ENCODE data around the gene PAX6.
"Not testable (repeated sequence)": the region's sequence is repeated elsewhere in the genome, so short reads cannot be mapped to it uniquely, and the experiment has no call there.

PAX6 gene

DNA sequence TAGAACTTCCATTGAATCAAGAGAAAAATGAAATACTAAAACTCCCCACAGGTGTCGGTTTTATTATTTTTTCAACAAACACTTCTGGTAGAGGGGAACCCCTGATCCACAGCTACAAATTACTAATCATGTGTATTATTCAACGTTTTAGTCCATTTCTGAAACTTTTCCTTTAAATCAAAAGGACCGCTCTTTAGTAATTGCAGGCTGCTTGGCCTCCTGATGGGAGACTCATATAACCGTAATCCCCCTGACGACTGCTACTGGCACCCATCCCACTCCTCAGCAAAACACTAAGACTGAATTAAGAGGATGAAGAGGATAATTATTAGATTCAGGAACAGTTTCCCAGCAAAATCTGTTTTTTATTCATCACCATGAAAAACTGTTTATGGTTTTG is 46.4 kb downstream of the PAX6 start:
- DNase-seq, result no peak

GRCh38 chr11:31764261-31764660 is 46.9 kb downstream of the PAX6 start:
- DNase-seq, result no peak

DNA sequence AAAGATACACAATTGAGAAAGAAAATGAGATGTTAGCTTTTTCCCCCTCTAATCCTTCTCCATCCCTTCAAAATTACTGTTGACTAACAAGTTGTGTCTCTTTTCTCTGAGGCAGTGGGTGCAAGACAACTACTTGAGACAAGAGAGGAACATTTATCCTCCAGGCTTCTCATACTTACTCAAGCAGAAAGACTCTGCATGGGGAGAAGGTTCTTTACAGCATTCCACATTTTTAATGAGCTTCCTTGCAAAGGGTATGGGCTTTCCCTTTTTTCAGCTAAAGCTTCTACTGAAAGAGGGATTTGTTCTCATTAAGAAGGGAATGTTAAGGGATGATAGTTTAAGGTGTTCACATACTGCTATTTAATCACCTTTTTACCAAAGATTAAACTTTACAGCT is 47.8 kb downstream of the PAX6 start:
- no peak for DNase-seq

GRCh38 chr11:31761636-31762035 is 49.5 kb downstream of the PAX6 start:
- no peak for DNase-seq

- DNase-seq, result no peak
These were observed 53.8 kb downstream of the PAX6 start for GRCh38 chr11:31757260-31757835.

DNA sequence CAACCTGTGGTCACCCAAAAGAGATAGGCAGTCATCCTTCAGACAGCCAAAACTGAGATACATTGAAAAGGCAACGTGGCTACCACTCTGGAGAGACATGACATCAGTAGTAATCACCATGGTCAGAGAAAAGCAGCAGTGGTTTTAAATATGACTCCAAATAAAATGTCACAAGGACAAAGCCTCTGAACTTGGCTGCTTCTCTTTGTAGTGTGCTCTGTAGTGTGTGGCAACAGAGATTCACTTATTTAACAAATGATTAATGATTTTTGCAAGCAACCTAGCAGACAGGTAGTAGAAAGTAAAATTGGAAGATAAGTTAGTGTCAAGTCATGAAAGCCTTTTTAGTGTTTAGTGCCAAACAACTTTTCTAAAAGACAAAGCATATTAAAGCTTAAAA is 63.5 kb downstream of the PAX6 start:
- DNase-seq, result no peak

DNA sequence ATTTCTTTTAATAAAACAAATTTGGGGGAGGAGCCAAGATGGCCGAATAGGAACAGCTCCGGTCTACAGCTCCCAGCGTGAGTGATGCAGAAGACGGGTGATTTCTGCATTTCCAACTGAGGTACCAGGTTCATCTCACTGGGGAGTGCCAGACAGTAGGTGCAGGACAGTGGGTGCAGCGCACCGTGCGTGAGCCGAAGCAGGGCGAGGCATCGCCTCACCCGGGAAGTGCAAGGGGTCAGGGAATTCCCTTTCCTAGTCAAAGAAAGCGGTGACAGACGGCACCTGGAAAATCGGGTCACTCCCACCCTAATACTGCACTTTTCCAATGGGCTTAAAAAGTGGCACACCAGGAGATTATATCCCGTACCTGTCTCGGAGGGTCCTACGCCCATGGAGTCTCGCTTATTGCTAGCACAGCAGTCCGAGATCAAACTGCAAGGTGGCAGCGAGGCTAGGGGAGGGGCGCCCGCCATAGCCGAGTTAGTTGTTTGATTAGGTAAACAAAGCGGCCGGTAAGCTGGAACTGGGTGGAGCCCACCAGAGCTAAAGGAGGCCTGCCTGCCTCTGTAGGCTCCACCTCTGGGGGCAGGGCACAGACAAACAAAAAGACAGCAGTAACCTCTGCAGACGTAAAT is 70.3 kb downstream of the PAX6 start:
- not testable (repeated sequence) for DNase-seq

DNA sequence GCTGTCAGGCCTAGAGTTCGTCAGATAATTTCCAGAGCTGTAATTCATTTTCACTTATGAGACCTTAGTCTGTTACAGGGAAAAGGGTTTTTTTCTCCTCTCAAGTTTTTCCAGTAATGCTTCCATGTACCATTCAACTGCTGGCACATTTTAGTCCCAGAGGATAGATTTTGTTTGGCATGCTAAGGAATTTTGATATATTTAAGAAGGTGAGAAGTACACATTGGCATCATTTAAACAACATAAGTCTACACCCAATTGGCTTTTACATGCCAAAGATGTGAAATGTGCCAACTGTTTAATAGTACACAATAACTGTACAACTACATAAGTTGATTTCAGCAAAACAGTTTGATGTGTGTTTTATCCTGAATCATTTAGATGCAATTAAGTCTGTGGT is 71.0 kb downstream of the PAX6 start:
- no peak for DNase-seq
